ENCODE measurements around the gene AGER. TPM values are rescaled to one million over a fixed set of nuclear protein-coding genes. Genes with fewer than 3 reads are reported as not detected.

Gene AGER
- total RNA-seq, 1 donor from 2014 or later = 1.1 TPM

DNA sequence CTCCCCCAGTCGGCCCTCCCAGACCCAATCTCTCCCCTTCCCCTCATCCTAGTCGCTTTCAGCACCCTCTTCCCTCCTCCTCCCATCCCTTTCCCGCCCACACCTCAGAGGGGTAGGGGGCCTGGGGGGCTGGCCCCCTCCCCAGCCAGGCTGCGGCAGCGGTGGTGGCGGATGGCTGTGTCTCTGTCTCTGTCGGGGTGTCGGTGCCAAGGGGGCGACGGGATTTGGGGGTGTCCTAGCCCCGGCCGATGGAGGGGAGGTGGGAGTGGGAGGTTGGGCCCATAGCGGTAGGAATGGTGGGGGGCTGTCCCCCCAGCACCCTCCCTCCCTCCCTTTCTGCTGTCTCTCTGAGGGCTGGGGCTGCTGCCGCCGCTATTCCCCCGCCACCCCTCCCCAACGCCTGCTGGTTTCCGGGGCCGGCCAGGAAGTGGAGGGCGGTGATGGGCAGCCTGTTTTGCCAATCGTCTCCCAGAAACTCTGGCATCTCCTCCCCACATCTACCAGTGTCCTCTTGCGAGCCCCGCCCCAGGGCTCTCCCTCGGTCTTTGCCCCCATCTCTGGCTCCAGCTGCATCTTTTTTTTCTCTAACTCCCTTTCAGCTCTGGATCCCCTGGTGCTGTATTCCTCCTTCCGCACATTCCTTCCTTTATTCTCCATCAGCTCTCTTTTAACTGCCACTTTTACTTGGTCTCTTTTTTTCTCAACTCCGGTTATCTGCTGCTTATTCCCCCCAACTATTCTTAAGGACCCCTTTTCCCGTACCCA lies 8.2 kb downstream of the AGER start, which contains the start of gene AGPAT1:
TSS of gene AGPAT1 (minus strand) at position 374 of the 765 bp plus-strand sequence. CDS start 4,588 bp downstream, outside the sequence.
- H3K27ac Mint-ChIP-seq = peak within 1 kb of the TSS; percentile 90
- peak within 1 kb of the TSS; percentile 99 for H3K4me3 ChIP-seq
- H3K9me3 ChIP-seq (ENCODE audit: low read depth) = no peaks in the 10 kb centered on the region
- H2AFZ ChIP-seq (replicated peaks) = no peak within 1 kb of the TSS
- H3F3A ChIP-seq (ENCODE audit: low read depth) = peaks cover 20% of the 10 kb centered on the region
- peaks cover 31% of the 10 kb centered on the region for H4K20me1 ChIP-seq (ENCODE audit: low read depth)
- peak within 1 kb of the TSS; percentile 93 for H3K27ac ChIP-seq
- peaks cover 38% of the 10 kb centered on the region for H3K4me1 Mint-ChIP-seq
- H3K4me1 ChIP-seq = peaks cover 24% of the 10 kb centered on the region
- peaks cover 67% of the 10 kb centered on the region for H3K79me2 ChIP-seq (ENCODE audit: low read depth)
- peak within 1 kb of the TSS; percentile 93 for H3K4me2 ChIP-seq
- peak within 1 kb of the TSS; percentile 97 for H3K9ac ChIP-seq
- H3K27me3 ChIP-seq = no peaks in the 10 kb centered on the region
- TF ChIP-seq, protein P1, sequence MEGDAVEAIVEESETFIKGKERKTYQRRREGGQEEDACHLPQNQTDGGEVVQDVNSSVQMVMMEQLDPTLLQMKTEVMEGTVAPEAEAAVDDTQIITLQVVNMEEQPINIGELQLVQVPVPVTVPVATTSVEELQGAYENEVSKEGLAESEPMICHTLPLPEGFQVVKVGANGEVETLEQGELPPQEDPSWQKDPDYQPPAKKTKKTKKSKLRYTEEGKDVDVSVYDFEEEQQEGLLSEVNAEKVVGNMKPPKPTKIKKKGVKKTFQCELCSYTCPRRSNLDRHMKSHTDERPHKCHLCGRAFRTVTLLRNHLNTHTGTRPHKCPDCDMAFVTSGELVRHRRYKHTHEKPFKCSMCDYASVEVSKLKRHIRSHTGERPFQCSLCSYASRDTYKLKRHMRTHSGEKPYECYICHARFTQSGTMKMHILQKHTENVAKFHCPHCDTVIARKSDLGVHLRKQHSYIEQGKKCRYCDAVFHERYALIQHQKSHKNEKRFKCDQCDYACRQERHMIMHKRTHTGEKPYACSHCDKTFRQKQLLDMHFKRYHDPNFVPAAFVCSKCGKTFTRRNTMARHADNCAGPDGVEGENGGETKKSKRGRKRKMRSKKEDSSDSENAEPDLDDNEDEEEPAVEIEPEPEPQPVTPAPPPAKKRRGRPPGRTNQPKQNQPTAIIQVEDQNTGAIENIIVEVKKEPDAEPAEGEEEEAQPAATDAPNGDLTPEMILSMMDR (IDR thresholded peaks at IDR 0.05) = no peak
- H3K9me3 Mint-ChIP-seq = no peaks in the 10 kb centered on the region
- H3K4me3 Mint-ChIP-seq = peak within 1 kb of the TSS; percentile 97
- H3K27me3 Mint-ChIP-seq (ENCODE audit: insufficient read depth, low read depth) = peaks cover 8% of the 10 kb centered on the region
- DNase-seq (ENCODE audit: low spot score) = peak; percentile 97
- H3K36me3 ChIP-seq = no peaks in the 10 kb centered on the region
- peaks cover 18% of the 10 kb centered on the region for H3K36me3 Mint-ChIP-seq

DNA sequence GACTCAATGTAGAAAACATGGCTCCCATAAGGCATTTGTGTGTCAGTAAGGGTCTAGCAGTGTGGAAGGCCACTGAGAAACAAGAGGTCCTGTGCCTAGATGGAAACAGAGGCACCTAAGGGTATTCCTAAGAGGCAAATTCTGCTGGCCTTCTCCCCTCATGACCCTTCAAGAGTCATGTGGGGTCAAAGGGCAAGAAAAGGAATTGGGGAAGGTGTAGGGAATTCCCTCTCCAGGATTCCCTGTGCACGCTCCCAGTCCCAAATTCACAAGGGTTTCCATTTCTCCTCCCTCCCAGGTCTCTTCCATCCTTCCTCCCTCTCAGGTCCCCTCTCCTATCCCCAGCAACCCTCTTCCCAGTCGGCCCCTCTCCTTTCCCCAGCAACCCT lies 8.7 kb downstream of the AGER start:
- H3K4me2 ChIP-seq = peak overlapping the region; percentile 93
- peaks cover 67% of the 10 kb centered on the region for H3K79me2 ChIP-seq (ENCODE audit: low read depth)
- no peak for TF ChIP-seq EZH2 (IDR thresholded peaks at IDR 0.05)
- no peak for TF ChIP-seq EZH2phosphoT487 (IDR thresholded peaks at IDR 0.05)
- TF ChIP-seq, protein P1 (IDR thresholded peaks at IDR 0.05) = no peak
- Mint-ChIP-seq H3K4me1 (peaks cover 35% of the 10 kb centered on the region), H3K4me3 (peak overlapping the region; percentile 97), H3K9me3 (no peaks in the 10 kb centered on the region), H3K36me3 (peaks cover 17% of the 10 kb centered on the region), H3K27me3 (ENCODE audit: insufficient read depth, low read depth) (peaks cover 4% of the 10 kb centered on the region), H3K27ac (peak overlapping the region; percentile 83)
- no peak for DNase-seq (ENCODE audit: low spot score)
- peaks cover 20% of the 10 kb centered on the region for H3F3A ChIP-seq (ENCODE audit: low read depth)
- H3K4me3 ChIP-seq = peak overlapping the region; percentile 99
- peaks cover 31% of the 10 kb centered on the region for H4K20me1 ChIP-seq (ENCODE audit: low read depth)
- H3K27me3 ChIP-seq = no peaks in the 10 kb centered on the region
- no peaks in the 10 kb centered on the region for H3K36me3 ChIP-seq
- H2AFZ ChIP-seq (replicated peaks) = no peak overlapping the region
- H3K9ac ChIP-seq = peak overlapping the region; percentile 97
- peak overlapping the region; percentile 49 for H3K27ac ChIP-seq
- peaks cover 24% of the 10 kb centered on the region for H3K4me1 ChIP-seq
- H3K9me3 ChIP-seq (ENCODE audit: low read depth) = no peaks in the 10 kb centered on the region

DNA sequence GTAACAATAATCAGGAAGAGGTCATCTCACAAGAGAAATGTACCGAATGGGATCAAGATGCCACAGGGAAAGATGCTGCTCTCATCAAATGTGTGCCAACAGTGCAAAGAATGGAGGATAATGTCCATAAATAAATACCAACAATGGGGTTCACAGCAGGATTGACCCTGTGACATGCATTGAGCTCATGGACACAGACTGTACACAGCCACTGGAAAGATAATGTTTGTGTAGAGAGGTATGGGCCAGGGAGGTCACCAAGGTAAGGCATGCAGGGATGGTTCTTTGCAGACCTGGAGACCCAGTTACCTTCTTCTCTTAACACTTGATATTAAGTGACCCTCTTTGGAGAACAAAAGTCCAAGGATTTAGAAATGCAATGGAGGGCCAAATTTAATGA lies 9.6 kb downstream of the AGER start:
- Histone ChIP-seq H3F3A (ENCODE audit: low read depth) (peaks cover 20% of the 10 kb centered on the region), H4K20me1 (ENCODE audit: low read depth) (peaks cover 31% of the 10 kb centered on the region), H3K9ac (peak overlapping the region; percentile 97), H2AFZ (replicated peaks) (no peak overlapping the region), H3K27me3 (no peaks in the 10 kb centered on the region), H3K27ac (no peak overlapping the region), H3K4me1 (peaks cover 20% of the 10 kb centered on the region), H3K4me3 (peak overlapping the region; percentile 99), H3K79me2 (ENCODE audit: low read depth) (peaks cover 59% of the 10 kb centered on the region), H3K4me2 (peak overlapping the region; percentile 93), H3K36me3 (no peaks in the 10 kb centered on the region), H3K9me3 (ENCODE audit: low read depth) (no peaks in the 10 kb centered on the region)
- peaks cover 21% of the 10 kb centered on the region for H3K36me3 Mint-ChIP-seq
- H3K27me3 Mint-ChIP-seq (ENCODE audit: insufficient read depth, low read depth) = peaks cover 6% of the 10 kb centered on the region
- peak overlapping the region; percentile 97 for H3K4me3 Mint-ChIP-seq
- no peak for DNase-seq (ENCODE audit: low spot score)
- TF ChIP-seq, protein P1 (IDR thresholded peaks at IDR 0.05) = no peak
- TF ChIP-seq EZH2 (IDR thresholded peaks at IDR 0.05) = no peak
- TF ChIP-seq EZH2phosphoT487 (IDR thresholded peaks at IDR 0.05) = no peak
- H3K9me3 Mint-ChIP-seq = no peaks in the 10 kb centered on the region
- no peak overlapping the region for H3K27ac Mint-ChIP-seq
- H3K4me1 Mint-ChIP-seq = peaks cover 30% of the 10 kb centered on the region
